ENCODE measurements around the gene TIPRL.
A peak's percentile ranks its signal among the peaks of the same experiment; 100 is the strongest.

The TIPRL gene

DNA sequence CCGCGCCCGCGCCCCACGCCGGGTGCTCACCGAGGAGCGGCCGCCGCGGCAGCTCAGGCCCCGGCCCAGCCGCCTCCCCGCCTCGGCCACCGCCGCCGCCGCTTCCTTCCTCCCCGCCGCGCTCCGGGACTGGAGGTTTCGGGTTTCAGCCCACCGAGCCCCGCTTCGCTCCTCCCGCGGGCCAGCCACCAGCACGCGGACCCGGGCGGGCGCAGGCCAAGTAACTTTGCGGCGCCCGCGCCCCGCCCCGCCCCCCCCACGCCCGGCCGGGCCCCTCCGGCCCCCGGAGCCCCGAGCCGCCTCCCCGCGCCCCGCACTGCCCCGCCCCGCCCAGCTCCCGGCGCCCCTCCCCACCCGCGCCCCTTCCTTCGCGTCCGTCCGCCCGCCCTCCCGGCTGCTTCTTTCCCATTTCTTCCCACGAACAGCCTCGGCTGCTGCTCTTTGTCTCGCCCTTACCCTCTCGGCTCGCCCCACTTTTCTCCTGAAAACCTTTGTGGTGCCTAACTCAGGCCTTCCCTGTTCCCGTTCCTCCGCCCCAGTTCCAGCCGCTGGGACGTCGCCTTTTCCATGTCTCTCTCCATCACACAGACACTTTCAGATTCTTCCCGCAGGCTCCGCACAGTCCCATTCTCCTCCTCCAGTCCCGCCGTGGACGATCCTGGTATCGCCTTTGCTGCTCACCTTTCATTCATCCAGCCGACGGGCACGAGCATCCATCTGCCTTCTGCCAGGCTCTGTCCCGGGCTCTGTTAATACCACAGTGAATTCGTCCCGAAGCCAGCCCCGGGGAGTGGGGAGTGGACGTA, 41.9 kb upstream of the TIPRL start, which contains the start of gene GPR161:
Gene GPR161, minus strand, starts transcription at position 222 of the 806 bp plus-strand sequence. CDS start 32,080 bp downstream, outside the sequence.
- TF ChIP-seq, protein P1, sequence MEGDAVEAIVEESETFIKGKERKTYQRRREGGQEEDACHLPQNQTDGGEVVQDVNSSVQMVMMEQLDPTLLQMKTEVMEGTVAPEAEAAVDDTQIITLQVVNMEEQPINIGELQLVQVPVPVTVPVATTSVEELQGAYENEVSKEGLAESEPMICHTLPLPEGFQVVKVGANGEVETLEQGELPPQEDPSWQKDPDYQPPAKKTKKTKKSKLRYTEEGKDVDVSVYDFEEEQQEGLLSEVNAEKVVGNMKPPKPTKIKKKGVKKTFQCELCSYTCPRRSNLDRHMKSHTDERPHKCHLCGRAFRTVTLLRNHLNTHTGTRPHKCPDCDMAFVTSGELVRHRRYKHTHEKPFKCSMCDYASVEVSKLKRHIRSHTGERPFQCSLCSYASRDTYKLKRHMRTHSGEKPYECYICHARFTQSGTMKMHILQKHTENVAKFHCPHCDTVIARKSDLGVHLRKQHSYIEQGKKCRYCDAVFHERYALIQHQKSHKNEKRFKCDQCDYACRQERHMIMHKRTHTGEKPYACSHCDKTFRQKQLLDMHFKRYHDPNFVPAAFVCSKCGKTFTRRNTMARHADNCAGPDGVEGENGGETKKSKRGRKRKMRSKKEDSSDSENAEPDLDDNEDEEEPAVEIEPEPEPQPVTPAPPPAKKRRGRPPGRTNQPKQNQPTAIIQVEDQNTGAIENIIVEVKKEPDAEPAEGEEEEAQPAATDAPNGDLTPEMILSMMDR (IDR thresholded peaks at IDR 0.05; ENCODE audit: low read depth, low read length, missing control alignments), result no peak
- no peak for DNase-seq (ENCODE audit: extremely low read depth, low read depth)
- peak within 1 kb of the TSS; percentile 64 for H3K4me3 ChIP-seq (replicated peaks; ENCODE audit: low read depth, low read length)

DNA sequence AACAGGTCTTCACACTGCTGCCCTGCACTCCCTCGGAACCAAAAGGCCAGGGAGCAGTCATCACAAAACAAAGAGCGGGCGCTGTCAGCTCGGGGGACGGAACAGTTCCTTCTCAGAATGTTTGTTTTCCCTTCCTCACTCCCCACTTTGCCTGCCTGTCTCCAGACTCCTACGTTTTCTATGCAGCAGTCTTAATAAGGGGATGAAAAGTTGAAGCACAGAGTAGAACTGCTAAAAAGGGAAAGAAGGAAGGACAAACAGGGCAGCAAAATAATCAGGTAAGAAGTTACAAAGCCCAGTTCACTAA, 41.3 kb upstream of the TIPRL start:
- TF ChIP-seq, protein P1 (IDR thresholded peaks at IDR 0.05; ENCODE audit: low read depth, low read length, missing control alignments), result no peak
- no peak for DNase-seq (ENCODE audit: extremely low read depth, low read depth)
- H3K4me3 ChIP-seq (replicated peaks; ENCODE audit: low read depth, low read length), result peak overlapping the region; percentile 64

DNA sequence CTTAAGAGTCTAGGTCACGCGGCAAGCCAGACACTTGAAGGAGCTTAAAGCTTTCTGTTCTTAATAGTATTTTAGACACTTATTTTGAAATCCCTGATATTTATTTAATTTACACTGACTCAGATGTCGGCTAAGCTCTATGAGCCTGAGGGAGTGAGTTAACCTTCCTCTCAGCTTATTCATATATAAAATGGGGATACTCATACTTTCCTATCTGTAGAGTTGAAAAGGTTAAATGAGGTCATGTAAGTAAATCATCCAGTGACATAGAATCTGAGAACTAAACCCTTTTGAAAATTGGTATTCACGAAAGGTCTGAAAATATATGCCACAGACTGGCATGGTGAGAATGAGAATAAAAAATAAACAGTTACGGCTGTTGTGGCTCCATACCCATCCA, 40.6 kb upstream of the TIPRL start:
- no peak overlapping the region for H3K4me3 ChIP-seq (replicated peaks; ENCODE audit: low read depth, low read length)
- no peak for DNase-seq (ENCODE audit: extremely low read depth, low read depth)

DNA sequence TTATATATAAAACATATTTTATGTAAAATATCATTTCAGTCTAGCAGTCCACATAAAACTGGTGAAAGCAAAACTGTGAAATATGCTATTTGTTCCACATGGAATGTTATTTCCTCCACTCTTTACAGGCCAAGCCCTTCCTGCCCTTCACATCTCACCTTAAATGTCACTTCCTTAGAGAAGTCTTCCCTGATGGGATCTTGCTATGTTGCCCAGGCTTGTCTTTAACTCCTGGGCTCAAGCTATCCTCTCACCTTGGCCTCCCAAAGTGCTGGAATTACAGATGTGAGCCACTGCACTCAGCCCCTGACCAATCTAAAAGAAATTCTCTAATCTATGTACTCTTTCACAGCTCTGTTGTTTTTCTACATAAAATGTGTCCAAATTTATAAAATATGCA, 39.7 kb upstream of the TIPRL start:
- TF ChIP-seq, protein P1 (IDR thresholded peaks at IDR 0.05; ENCODE audit: low read depth, low read length, missing control alignments), result no peak
- H3K4me3 ChIP-seq (replicated peaks; ENCODE audit: low read depth, low read length), result no peak overlapping the region
- DNase-seq (ENCODE audit: extremely low read depth, low read depth), result no peak

More for the DNA sequence above, 40.6 kb upstream of the TIPRL start:
- TF ChIP-seq, protein P1 (IDR thresholded peaks at IDR 0.05; ENCODE audit: low read depth, low read length, missing control alignments), result no peak

DNA sequence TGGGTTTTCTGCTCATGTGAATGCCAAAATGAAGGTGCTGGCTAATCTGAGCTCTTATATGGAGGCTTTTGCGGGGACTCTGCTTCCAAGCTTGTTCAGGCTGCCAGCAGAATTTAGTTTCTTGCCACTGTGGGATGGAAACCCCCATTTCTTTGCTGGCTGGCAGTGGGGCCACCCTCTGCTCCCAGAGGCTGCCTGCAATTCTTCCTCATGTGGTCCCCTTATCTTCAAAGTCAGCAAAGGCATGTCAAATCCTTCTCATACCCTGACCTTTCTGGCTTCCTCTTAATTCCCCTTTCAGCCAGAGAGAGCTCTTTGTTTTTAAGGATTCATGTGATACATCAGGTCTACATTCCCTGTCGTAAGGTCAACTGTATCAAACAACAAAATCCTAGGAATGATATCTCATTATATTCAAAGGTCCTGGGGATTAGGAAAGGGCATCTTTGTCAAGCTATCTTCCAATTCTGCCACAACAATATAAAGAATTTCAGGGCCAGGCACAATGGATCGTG, 36.8 kb upstream of the TIPRL start:
- no peak overlapping the region for H3K4me3 ChIP-seq (replicated peaks; ENCODE audit: low read depth, low read length)
- DNase-seq (ENCODE audit: extremely low read depth, low read depth), result no peak
- TF ChIP-seq, protein P1 (IDR thresholded peaks at IDR 0.05; ENCODE audit: low read depth, low read length, missing control alignments), result no peak

DNA sequence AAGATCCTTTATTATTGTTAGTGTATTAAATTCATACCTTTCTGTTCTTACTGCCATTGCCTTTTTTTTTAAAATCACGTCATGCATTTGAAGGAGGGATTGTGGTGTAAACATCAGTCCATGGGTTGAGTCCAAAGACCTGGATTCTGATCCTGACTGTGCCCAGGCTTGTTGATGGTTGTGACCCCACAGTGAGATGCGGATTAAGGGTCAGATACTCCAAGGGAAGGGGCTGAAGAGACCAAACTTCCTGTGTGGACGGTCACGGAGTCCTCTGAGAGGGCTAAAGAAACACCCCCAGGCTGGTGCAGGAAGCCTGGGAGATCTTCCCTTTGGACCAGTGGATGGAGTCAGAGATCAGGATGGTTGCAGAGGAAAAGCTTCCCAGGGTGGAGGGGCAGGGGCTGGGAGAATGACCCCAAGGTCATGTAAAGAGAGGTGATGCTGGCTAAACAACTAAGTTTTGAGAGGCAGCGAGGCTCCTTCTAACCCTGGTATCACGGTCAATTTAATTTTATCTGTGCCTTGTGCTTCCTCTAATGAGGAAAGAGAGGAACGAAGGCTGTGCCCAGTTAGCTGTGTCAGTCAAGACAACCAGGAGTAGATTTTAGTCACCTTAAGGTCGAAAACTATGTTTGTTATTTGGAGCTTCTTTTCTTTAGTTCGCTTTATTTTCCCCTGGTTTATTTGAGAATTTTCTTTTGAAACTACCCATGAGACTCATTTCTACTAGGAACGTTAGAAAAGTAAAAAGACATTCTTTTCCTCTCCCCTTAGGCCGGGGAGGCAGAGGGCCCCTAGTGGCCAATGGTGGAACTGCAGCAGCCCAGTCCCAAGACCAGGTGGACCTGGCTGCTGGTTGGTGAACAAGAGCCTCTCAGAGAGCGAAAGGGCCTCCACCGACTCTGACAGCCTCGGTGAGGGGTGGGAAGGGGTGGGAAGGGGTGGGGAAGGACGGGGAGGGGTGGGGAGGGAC, 33.3 kb upstream of the TIPRL start:
- no peak overlapping the region for H3K4me3 ChIP-seq (replicated peaks; ENCODE audit: low read depth, low read length)
- DNase-seq (ENCODE audit: extremely low read depth, low read depth), result peak; percentile 33
- TF ChIP-seq, protein P1 (IDR thresholded peaks at IDR 0.05; ENCODE audit: low read depth, low read length, missing control alignments), result peak; percentile 99
